ENCODE data around the gene CSF1.

DNA sequence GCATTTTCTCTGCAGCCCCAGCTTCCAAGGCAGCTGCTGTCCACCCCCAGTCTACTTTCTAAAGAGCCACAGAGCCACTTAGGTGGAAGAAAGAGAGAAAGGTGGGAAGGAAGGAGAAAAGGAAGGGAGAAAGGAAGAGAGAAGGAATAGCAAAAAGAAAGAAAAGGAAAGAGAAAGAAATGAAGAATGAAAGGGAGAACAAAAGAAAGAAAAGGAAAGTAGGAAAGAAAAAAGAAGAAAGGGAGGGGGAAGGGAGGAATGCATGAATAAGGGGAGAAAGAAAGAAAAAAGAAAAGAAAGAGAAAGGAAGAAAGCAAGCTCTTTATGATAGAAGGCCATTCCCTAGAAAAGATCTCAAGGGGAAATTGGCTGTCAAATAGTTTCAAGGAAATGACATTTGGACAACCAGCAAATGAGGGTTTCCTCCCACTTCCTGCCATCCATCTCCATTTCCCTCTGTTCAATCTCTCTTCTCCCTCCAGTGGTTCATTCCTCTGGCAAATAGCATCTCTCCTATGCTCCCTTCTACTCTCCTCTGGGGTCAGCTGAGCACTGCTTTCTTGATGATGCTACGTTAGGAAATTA, 3.4 kb upstream of the CSF1 start:
- TF ChIP-seq, protein P1, sequence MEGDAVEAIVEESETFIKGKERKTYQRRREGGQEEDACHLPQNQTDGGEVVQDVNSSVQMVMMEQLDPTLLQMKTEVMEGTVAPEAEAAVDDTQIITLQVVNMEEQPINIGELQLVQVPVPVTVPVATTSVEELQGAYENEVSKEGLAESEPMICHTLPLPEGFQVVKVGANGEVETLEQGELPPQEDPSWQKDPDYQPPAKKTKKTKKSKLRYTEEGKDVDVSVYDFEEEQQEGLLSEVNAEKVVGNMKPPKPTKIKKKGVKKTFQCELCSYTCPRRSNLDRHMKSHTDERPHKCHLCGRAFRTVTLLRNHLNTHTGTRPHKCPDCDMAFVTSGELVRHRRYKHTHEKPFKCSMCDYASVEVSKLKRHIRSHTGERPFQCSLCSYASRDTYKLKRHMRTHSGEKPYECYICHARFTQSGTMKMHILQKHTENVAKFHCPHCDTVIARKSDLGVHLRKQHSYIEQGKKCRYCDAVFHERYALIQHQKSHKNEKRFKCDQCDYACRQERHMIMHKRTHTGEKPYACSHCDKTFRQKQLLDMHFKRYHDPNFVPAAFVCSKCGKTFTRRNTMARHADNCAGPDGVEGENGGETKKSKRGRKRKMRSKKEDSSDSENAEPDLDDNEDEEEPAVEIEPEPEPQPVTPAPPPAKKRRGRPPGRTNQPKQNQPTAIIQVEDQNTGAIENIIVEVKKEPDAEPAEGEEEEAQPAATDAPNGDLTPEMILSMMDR (IDR thresholded peaks at IDR 0.05) = no peak
- TF ChIP-seq POLR2A (IDR thresholded peaks at IDR 0.05) = no peak
- TF ChIP-seq EP300 (IDR thresholded peaks at IDR 0.05; ENCODE audit: low read depth) = no peak
- TF ChIP-seq POLR2AphosphoS5 (IDR thresholded peaks at IDR 0.05) = no peak

All from transverse colon (tissue), 4 donors.